Stomach (tissue), 4 donors: ENCODE measurements around the gene ARID5B.

ENCODE experiments used
- POLR2A ChIP-seq, 4 donors: fragments of 450-650 bp; IDR thresholded peaks; one replicate each; pipeline ENCODE4 v1.6.1; 2016; ENCODE audit warnings: antibody characterized with exemption in 4 of 4, control low read depth in 2 of 4, mild to moderate bottlenecking in 1 of 4, moderate library complexity in 1 of 4
- TF ChIP-seq, protein P1 (sequence below), 7 experiments: fragments of 450-650 bp in 4 of 7; fragments of 200-600 bp in 3 of 7; sonication (generic) in 3 of 7; IDR thresholded peaks; one replicate each; pipeline ENCODE4 v1.5.1; 2016 to 2019; ENCODE audit warnings: antibody characterized with exemption in 7 of 7, control low read depth in 2 of 7, mild to moderate bottlenecking in 1 of 7

DNA sequence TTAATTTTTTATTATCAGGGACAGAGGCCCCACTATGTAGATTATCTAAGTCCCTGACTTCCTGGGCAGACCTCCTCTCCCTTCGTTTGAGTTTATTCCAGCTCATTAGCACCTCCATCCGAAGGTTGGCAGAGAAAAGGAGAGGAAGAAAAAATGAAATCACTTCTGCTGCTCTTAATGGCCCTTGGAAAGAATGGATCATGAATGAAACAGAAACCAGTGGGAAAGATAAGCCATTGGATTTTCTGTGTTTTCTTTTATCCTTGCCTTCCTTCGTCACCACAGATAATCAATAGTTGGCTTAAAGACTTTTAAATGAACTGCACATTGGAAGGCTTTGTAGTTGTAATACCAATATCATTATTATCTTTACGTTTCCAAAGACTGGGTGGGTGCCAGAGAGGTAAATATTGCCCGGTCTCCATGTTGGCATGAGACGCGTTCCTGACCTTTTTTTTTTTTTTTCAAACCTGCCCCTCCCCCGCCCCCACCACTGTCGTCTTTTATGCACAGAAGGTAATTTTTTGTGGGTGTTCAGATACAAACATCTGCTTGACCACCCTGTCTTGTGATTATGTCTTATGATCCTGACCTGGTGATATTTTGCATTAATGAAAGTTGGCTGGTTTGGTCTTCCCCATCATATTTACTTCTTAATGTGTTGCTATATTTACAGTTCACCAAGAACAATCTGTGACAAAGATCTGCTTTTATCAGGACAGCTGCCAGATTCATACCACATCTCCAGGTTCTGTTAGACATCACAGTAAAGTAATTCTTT lies 116.8 kb downstream of the ARID5B start:
- TF ChIP-seq, protein P1, sequence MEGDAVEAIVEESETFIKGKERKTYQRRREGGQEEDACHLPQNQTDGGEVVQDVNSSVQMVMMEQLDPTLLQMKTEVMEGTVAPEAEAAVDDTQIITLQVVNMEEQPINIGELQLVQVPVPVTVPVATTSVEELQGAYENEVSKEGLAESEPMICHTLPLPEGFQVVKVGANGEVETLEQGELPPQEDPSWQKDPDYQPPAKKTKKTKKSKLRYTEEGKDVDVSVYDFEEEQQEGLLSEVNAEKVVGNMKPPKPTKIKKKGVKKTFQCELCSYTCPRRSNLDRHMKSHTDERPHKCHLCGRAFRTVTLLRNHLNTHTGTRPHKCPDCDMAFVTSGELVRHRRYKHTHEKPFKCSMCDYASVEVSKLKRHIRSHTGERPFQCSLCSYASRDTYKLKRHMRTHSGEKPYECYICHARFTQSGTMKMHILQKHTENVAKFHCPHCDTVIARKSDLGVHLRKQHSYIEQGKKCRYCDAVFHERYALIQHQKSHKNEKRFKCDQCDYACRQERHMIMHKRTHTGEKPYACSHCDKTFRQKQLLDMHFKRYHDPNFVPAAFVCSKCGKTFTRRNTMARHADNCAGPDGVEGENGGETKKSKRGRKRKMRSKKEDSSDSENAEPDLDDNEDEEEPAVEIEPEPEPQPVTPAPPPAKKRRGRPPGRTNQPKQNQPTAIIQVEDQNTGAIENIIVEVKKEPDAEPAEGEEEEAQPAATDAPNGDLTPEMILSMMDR (IDR thresholded peaks at IDR 0.05), result no peak
- no peak for TF ChIP-seq POLR2A (IDR thresholded peaks at IDR 0.05)
